ENCODE measurements around the gene WDR64.

DNA sequence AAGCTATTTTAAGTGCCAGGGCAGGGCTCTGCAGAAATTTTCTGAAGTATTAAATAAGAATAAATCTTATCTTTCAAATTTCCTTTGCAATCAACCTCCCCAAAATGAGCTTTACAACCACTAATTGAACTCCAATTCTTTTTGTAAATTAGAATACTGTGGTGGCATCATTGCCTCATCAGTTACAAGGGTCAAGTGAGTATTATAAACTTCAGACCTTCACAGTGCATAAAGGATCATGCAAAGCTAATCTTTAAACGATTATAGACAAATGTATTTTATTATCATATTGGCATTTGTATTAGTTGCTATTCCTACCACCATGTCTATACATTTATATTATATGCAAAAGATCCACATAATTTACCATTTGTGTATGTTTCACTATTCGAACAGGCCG is 19.1 kb upstream of the WDR64 start:
- no peak for TF ChIP-seq CTCF (IDR thresholded peaks at IDR 0.05; ENCODE audit: low read depth, low read length)
- TF ChIP-seq EZH2phosphoT487 (IDR thresholded peaks at IDR 0.05; ENCODE audit: low read depth): no peak

All from OCI-LY3 (cell line).